ENCODE measurements around the gene SENP8.
"Not testable (repeated sequence)": the region's sequence is repeated elsewhere in the genome, so short reads cannot be mapped to it uniquely, and the experiment has no call there.

The SENP8 gene

GRCh38 chr15:72156928-72157327, 38.7 kb downstream of the SENP8 start:
- DNase-seq, result no peak

- DNase-seq, result no peak
These were observed 42.6 kb downstream of the SENP8 start for GRCh38 chr15:72160696-72161245.

GRCh38 chr15:72161361-72162132, 43.3 kb downstream of the SENP8 start:
- no peak for DNase-seq

- no peak for DNase-seq
These were observed 44.4 kb downstream of the SENP8 start for GRCh38 chr15:72162569-72162968.

GRCh38 chr15:72163719-72164118, 45.5 kb downstream of the SENP8 start:
- no peak for DNase-seq

- DNase-seq, result no peak
These were observed 48.7 kb downstream of the SENP8 start for GRCh38 chr15:72166716-72167417.

- no peak for DNase-seq
These were observed 49.2 kb downstream of the SENP8 start for GRCh38 chr15:72167445-72167844.

- no peak for DNase-seq
These were observed 50.1 kb downstream of the SENP8 start for GRCh38 chr15:72168131-72168807.

- DNase-seq, result no peak
These were observed 50.6 kb downstream of the SENP8 start for GRCh38 chr15:72168808-72169190.

GRCh38 chr15:72169236-72169920, 51.2 kb downstream of the SENP8 start:
- no peak for DNase-seq

- DNase-seq, result no peak
These were observed 51.9 kb downstream of the SENP8 start for GRCh38 chr15:72169921-72170611.

GRCh38 chr15:72170691-72171090, 52.5 kb downstream of the SENP8 start:
- DNase-seq, result no peak

- DNase-seq, result not testable (repeated sequence)
These were observed 53.8 kb downstream of the SENP8 start for GRCh38 chr15:72171978-72172377.

GRCh38 chr15:72172796-72173195, 54.6 kb downstream of the SENP8 start:
- no peak for DNase-seq

GRCh38 chr15:72173401-72173800, 55.2 kb downstream of the SENP8 start:
- DNase-seq, result no peak

GRCh38 chr15:72173864-72174550, 55.8 kb downstream of the SENP8 start:
- DNase-seq, result no peak

GRCh38 chr15:72174551-72175165, 56.5 kb downstream of the SENP8 start:
- no peak for DNase-seq

GRCh38 chr15:72175186-72176044, 57.2 kb downstream of the SENP8 start:
- no peak for DNase-seq

GRCh38 chr15:72176159-72176558, 58.0 kb downstream of the SENP8 start:
- DNase-seq, result no peak

GRCh38 chr15:72176743-72177142, 58.5 kb downstream of the SENP8 start:
- DNase-seq, result no peak

Data from activated CD4-positive, alpha-beta T cell treated with anti-CD3 and anti-CD28 coated beads for 1 hour (primary cell).